Activated CD4-positive, alpha-beta T cell treated with anti-CD3 and anti-CD28 coated beads, Interleukin-2, Interleukin-4, amounts not matched to agents 100 ng/mL and 50 ng/mL, durations not matched to agents 16 hours and 8 hours (primary cell): ENCODE results near the gene CTNND2.
A peak's percentile ranks its signal among the peaks of the same experiment; 100 is the strongest.
"Not testable (repeated sequence)": the region's sequence is repeated elsewhere in the genome, so short reads cannot be mapped to it uniquely, and the experiment has no call there.

Experiments
- DNase-seq: peaks from one replicate; pipeline ENCODE4 v3.0.0-alpha.2; 2020; ENCODE audit warnings: low spot score

Gene CTNND2

GRCh38 chr5:11037080-11037479 is 867.2 kb downstream of the CTNND2 start:
- DNase-seq = no peak

DNA sequence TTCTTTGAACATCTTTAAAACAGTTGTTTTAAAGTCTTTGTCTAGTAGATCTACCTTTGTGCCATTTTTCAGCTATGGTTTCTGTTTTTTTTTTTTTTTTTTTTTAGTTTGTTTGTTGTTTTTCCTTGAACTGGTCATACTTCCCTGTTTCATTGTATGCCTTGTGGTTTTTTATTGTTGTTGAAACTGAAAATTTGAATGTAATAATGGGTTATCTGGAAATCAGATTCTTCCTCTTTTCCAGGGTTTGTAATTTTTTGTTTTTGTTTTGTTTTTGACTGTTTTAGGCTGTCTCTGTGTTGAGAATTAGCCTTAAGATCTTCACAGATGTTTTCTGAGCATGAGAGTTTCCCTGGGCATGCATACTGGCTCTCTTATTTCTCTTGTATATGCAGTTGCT is 873.6 kb downstream of the CTNND2 start:
- DNase-seq = no peak

GRCh38 chr5:11027660-11028059 is 876.6 kb downstream of the CTNND2 start:
- no peak for DNase-seq

- no peak for DNase-seq
Observed at GRCh38 chr5:11026543-11026942, 877.7 kb downstream of the CTNND2 start.

DNA sequence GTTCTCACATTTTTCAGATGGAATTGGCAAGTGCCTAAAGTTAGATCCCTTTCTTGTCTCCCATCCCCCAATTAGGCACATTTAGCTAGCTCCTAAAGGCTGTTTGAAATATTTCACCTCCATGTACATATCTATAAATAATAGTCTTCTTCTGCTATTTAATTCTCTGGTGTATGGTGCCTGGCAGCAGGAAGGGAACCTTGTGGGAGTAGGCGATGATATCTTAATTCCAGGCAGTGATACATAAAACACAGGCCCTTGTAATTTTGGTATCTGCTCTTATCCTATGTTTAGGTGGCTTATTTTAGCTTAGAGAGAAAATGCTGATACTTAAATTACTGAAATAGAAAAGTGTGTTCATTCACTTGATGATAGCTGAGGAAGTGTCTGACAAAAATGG is 880.3 kb downstream of the CTNND2 start:
- DNase-seq = no peak

GRCh38 chr5:11013793-11014192 is 890.5 kb downstream of the CTNND2 start:
- DNase-seq = no peak

DNA sequence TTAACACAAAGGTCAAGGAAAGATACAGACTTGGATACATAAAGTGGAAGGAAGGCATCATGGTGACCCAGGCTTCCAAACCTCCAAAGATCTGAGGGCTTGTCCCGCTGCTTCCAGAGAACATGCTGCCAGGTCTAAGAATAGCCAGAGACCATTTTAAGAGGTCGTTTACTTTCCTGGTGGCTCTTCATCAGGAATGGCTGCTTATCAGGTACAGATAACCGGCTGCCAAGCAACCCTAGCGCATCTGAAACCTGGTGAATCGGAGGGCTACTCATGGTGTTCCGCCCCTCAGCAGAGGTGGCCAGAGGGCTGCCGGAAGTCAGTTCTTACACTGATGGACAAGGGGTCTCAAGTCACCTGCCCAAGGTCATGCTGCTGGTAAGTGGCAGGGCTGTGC is 892.0 kb downstream of the CTNND2 start:
- no peak for DNase-seq

DNA sequence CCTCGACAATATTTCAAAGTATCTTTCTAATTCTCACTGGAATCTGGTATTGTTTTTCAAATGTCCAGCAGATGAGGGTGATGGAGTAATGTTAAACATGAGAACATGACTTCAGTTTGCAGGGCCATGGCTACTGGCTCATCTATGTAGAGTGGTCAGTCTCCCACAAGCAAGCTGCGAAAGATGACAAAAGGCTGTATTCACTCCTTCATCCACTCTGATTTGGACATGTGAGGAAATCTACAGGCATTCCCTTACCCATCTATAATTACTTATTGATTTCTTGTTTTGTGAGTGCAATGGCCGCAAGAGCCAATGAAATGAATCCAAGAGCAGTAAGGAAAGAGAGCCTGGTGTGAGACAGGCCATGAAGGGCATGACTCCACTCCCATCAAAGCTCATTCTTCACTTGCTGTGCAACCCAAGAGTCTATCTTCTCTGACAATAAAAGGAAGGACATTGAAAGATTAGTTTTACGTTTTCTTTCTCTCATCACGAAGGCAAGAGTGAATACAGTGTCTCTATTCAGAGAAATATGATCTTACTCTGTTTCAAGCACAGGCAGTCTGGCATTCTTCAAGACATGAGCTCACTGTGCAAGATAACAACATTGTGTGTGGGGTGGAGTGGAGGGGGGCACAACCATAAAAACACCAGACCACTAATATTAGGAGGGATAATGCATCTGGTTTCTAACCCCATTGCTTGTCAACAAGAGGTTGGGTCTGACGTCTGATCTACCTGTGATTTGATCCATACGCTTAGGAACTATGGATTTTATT is 893.6 kb downstream of the CTNND2 start:
- DNase-seq = no peak

DNA sequence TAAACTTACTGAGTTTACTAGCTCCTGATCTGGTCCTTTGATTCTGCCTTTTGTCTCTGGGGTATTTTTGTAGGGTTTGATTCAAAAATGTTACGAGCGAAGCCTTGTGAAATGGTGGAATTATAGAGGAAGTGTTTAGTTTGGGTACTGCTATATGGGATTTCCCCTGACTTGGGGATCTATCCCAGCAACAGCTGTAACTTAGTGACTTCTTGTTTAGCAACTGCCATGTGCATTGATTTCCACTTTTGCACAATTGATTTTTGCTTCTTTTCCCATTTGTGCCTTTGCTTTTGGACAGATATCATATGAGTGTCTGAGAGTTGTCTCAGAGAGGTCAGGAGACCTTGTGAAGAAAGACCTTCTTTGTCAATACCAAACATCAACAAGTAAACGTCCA is 894.7 kb downstream of the CTNND2 start:
- DNase-seq = no peak

GRCh38 chr5:11007269-11007870 is 896.9 kb downstream of the CTNND2 start:
- DNase-seq = no peak

- not testable (repeated sequence) for DNase-seq
Observed at GRCh38 chr5:11004523-11004922, 899.7 kb downstream of the CTNND2 start.

DNA sequence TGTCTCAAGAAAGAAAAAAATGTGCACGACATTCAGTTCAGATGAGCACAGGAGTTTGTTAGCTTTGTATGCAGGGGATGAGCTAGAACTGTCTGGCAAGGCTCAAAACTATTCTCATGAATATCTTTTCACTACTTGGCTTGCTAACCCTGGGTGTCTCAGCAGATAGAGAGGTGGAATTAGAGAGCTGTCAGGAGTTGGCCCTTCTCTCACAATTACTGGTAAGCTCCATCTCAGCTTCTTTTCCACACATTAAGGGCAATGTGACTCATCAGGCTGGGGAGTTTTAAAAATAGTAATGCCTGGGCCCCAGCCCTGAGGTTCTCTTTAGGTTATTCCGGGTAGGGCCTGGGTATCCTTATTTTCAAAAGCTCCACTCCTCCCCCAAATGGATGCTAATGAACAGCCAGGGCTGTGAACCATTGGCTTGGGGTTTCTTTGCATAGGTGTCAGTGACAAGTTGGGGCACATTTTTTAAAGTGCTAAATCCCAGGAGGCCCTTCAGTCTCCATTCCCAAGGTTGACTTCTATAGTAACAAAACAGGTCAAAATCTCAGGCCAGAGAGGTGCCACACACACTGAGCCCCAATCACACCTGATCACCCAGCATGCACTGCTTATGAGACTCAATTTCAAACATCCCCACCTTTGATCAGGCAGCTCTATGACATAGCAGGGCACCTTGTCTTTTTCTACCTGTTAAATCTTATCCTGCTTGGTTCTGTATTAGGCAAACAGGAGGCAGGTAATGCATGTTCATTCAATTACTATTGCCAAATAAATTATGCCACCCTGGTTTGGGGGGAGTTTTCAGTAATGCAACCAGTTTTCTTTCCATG is 903.5 kb downstream of the CTNND2 start:
- no peak for DNase-seq

- DNase-seq = no peak
Observed at GRCh38 chr5:10999714-11000113, 904.5 kb downstream of the CTNND2 start.

DNA sequence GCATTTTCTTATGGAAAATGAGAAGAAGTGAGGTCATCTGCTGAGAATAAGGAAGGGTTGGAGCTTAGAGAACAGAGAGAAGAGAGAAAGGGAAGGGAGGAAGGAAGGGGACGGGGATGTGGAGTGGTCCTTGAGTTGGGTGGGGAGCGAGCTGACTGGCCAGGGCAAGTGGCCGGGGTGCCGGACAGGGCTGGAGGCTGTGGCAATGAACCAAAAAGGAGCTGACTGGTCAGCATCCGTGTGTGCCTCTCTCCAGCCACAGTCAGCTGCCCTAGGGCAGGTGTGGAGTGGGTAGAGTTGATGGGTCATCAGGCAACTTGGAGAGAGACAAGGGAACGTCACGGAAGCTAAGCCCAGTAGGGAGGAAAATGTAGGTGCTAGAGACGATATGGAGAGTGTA is 908.4 kb downstream of the CTNND2 start:
- DNase-seq = no peak

DNA sequence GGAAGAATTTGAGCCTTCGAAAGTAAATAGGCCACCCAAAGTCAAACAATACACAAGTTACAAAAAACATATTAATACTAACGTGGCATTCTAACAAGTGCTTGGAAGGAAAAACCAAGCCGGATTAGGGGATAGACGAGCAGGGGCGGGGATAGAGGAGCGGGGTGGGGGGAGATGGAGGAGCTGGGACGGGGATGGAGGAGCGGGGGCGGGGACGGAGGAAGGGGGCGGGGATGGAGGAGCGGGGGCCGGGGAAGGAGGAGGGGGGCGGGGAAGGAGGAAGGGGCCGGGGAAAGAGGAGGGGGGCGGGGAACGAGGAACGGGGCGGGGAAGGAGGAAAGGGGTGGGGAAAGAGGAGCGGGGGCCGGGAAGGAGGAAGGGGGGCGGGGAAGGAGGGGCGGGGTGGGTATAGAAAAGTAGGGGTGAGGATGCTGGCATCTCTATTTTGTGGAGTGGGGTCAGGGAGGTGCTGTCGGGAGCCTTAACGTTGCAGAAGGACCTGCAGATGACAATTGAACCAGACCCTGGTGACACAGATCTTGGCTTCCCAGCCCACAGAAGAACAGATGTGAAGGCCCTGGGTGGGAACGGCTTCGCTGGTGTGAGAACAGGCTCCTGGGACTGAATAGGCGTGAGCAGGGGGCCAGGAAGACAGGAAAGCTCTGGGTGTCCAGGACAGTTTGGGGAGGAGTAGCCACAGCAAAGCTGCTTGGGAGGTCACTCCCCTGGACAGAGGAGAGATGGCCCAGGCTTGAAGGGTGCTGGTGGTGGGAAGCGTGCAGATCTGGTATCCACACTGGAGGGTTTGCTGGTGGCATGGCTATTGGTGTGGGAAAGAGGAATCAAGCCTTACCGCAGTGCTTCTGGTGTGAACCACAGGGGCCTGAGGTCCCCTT is 909.9 kb downstream of the CTNND2 start:
- DNase-seq = no peak

- no peak for DNase-seq
Observed at GRCh38 chr5:10990634-10991033, 913.6 kb downstream of the CTNND2 start.

- DNase-seq = no peak
Observed at GRCh38 chr5:10989577-10990263, 914.5 kb downstream of the CTNND2 start.

DNA sequence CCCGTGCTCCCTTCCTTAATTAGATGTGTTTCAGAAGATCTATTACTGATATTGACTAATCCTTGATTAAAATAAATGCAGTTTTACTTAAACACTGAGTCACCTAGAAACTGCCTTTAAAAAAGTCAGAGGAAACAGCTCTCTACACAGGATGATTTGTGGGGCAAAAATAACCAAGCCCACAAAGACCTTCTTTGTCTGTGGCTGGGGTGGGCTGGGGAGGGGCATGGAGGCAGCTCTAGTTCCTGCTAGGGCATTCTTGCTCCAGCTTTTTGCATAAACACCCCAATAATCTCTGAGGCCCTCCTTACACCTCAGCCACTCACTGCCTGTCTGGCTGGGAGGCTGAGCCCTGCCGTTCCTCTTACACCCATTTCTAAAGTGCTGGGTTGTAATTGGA is 915.6 kb downstream of the CTNND2 start:
- no peak for DNase-seq

- DNase-seq = peak; percentile 69
Observed at GRCh38 chr5:10987925-10988504, 916.2 kb downstream of the CTNND2 start.

DNA sequence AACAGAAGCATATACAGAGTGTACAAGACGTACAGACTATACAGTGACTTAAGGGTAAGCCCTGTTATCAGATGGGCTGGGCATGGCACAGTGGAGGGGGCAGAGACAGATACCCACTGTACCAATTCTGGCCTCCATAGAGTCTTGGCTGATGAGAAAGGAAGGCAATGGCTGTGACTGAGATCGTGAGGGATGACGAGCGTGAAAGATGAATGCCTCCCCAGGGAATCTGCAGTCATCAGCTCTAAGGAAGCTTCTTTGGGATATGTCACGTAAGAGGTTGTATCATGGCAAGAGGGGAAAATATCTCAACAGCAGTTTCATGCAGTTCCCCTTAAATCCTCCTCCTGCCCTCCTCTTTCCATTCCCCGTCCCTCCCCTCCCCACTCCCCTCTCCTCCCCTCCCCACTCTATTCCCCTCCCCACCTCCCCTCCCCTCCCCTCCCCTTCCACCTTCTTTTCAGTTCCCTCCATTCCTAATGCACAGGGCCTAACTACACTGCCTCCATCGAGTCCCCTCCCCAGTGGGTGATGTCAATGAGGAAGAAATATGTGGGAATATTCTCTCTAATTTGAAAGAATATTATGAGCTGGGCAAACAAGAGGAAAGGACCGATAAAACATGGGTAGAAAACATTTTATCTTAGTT is 916.8 kb downstream of the CTNND2 start:
- no peak for DNase-seq
